GM21515 (cell line): ENCODE results near the gene PRR19.

Experiments used
- ATAC-seq: cut with Tn5 transposase; IDR thresholded peaks from one replicate; pipeline ENCODE4 v1.9.1; 2021; ENCODE audit not compliant: unreplicated experiment

Gene PRR19

DNA sequence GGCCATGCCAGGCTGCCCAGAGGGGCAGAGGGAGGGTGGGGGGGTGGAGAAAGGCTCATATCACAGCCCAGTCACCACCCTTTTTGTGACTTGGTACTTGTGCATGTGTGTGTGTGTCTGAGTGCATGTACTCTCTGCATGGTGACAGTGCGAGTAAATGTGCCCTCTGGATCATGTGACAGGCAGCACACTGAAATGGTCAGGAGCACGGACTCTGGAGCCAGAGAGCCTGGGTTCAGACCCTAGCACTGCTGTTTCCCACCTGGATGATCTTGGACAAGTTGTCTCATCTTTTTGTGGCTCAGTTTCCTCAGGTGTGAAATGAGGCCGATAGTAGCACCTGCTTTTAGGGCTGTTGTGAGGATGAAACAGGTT is 30.9 kb upstream of the PRR19 start:
- ATAC-seq: no peak

DNA sequence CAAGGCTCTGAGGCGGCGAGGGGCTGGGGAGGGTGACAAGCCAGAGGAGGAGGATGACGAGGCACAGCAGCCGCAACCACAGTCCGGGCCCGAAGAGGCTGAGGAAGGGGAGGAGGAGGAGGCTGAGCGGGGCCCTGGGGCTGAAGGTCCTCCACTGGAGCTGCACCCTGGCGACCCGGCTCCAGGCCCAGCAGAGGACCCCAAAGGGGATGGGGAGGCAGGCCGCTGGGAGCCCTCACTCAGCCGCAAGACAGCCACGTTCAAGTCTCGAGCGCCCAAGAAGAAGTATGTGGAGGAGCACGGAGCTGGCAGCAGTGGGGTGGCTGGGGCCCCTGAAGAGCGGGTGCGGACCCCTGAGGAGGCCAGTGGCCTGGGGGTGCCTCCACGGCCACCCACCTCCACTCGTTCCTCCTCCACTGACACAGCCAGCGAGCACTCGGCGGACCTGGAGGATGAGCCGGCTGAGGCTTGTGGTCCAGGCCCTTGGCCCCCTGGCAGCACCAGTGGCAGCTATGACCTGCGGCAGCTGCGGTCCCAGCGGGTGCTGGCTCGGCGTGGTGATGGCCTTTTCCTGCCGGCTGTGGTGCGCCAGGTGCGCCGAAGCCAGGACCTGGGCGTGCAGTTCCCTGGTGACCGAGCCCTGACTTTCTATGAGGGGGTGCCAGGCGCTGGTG is 29.9 kb upstream of the PRR19 start:
- no peak for ATAC-seq

DNA sequence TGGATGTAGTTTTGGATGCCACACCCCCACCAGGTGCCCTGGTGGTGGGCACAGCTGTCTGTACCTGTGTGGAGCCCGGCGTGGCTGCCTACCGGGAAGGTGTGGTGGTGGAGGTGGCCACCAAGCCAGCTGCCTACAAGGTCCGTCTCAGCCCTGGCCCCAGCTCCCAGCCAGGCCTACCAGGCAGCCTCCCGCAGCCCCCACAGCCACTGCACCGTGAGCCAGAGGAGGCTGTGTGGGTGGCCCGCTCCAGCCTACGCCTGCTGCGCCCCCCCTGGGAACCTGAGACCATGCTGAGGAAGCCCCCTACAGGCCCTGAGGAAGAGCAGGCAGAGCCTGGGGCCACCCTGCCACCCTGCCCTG is 29.4 kb upstream of the PRR19 start:
- ATAC-seq: no peak

DNA sequence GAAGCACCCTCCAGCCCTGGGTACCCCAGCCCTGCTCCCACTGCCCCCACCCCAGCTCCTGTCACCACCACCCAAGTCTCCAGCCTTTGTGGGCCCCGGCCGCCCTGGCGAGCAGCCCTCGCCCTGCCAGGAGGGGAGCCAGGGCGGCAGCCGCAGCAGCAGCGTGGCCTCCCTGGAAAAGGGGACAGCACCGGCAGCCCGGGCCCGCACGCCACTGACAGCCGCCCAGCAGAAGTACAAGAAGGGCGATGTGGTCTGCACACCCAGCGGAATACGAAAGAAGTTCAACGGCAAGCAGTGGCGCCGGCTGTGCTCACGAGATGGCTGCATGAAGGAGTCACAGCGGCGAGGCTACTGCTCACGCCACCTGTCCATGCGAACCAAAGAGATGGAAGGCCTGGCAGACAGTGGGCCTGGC is 28.9 kb upstream of the PRR19 start:
- no peak for ATAC-seq

DNA sequence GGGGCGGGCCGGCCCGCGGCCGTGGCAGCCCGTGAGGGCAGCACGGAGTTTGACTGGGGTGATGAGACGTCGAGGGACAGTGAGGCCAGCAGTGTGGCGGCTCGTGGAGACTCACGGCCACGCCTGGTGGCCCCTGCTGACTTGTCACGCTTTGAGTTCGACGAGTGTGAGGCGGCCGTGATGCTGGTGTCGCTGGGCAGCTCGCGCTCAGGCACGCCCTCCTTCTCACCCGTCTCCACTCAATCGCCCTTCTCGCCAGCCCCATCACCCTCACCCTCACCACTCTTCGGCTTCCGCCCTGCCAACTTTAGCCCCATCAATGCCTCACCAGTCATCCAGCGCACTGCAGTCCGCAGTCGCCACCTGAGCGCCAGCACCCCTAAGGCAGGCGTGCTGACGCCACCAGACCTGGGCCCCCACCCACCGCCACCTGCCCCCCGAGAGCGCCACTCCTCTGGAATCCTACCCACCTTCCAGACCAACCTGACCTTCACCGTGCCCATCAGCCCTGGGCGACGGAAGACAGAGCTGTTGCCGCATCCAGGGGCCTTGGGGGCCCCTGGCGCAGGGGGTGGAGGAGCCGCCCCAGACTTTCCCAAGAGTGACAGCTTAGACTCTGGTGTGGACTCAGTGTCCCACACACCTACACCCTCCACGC is 28.4 kb upstream of the PRR19 start:
- no peak for ATAC-seq

DNA sequence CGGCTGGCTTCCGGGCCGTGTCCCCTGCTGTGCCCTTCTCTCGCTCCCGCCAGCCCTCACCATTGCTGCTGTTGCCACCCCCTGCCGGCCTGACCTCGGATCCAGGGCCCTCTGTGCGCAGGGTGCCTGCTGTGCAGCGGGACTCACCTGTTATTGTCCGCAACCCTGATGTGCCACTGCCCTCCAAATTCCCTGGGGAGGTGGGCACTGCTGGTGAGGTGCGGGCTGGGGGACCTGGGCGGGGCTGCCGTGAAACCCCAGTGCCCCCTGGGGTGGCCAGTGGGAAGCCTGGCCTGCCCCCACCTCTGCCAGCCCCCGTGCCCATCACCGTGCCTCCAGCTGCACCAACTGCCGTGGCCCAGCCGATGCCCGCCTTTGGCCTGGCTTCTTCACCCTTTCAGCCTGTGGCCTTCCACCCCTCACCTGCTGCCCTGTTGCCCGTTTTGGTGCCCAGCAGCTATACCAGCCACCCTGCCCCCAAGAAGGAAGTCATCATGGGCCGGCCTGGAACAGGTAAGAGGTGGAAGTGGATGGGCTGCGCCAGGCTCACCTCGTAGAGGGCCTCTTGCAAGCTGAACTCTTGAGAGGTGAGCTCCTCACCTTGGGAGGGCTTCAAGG is 27.8 kb upstream of the PRR19 start:
- no peak for ATAC-seq

DNA sequence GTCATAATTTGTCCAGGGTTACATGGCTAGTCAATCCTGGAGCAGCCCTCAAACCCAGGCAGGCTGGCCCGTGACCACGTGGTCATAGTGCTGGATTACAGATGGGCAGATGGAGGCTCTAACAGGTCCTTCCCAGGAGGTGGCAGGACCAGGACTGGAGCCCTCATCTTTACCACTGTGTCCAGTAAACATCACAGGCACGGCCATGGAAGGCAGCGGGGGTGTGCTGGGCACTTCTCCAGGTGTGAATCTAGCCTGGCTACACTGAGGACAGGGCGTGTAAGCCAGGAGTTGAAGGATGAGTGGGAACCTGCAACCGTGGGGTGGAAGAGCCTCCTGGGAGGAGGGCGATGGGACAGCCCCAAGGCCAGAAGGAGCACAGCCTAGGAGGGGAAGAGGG is 26.8 kb upstream of the PRR19 start:
- no peak for ATAC-seq

DNA sequence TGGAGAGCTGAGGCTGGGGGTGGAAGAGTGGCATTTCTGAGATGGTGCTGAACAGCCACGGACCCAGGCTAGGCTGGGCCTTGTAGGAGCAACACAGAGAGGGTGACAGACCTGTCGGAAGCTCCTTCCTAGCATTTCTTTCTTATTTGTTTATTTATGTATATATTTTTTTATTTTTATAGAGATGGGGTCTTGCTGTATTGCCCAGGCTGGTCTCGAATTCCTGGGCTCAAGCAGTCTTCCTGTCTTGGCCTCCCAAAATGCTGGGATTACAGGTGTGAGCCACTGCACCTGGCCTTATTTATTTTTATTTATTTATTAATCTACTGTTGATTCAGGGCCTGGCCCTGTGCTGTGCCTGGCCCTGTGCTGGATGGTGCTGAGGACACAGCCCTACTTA is 26.4 kb upstream of the PRR19 start:
- ATAC-seq: no peak

DNA sequence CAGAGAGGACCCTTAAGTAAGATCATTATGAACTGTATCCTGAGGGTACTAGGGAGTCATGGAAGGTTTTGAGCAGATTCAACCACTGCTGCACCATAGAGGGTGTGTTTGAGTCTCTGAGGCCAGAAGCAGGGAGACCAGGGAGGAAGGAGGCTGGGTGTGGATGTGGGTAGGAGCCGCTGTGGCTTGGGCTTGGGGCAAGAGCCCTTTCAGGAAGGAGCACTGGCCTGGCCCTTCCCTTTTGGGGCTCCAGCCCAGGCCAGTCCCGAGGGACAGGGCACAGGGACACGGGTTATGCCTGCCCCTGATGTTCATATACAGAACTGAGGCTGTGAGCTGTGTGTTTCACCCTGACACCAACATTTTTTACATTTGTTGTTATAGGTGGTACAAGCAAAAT is 25.6 kb upstream of the PRR19 start:
- ATAC-seq: no peak

DNA sequence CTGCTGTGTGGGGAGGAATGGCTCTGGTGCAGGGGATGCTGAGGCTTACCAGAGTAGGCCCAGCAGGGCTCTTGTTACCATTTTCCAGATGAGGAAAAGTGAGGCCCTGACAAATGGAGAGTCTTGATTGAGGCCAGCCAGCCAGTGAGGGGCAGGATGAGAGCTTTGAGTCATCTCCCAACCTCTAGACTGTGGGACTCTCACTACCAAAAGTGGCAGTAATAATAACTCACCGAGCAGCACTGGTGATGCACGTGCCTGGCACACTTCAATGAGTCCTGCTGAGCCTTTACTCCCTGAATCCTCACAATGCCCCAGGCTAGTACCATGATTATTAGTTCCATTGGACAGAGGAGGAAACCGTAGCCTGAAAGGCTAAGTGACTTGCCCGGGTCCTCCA is 25.1 kb upstream of the PRR19 start:
- ATAC-seq: no peak

DNA sequence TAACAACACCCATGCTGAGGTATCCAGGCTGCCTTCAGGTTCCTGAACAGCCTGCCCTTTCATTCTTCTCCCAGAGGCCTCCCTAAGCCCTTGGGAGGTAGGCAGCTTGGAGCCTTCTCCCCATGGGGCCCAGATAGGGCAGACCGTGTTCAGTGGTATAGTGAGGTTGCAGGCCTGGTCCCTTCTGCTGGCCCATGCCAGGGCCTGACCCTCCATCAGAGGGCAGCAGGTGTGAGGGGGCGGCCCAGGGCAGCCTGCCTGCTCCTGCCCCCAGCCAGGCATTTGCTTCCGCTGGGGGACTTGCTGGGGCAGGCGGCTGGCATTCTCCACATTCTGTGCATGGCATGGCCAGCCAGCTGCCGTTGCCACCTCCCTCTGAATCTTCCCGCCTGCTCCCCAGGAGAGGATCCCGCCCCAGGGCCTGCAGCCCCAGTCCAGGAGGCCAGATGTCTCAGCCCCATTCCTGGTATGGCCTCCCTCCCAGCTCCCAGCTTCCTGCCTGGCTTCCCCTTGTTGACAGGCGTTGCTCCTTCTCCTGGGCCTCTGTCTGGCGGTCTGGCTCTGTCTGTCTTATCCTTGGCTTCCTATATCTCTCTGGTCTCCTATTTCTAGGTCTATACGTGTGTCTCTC is 24.0 kb upstream of the PRR19 start:
- no peak for ATAC-seq

DNA sequence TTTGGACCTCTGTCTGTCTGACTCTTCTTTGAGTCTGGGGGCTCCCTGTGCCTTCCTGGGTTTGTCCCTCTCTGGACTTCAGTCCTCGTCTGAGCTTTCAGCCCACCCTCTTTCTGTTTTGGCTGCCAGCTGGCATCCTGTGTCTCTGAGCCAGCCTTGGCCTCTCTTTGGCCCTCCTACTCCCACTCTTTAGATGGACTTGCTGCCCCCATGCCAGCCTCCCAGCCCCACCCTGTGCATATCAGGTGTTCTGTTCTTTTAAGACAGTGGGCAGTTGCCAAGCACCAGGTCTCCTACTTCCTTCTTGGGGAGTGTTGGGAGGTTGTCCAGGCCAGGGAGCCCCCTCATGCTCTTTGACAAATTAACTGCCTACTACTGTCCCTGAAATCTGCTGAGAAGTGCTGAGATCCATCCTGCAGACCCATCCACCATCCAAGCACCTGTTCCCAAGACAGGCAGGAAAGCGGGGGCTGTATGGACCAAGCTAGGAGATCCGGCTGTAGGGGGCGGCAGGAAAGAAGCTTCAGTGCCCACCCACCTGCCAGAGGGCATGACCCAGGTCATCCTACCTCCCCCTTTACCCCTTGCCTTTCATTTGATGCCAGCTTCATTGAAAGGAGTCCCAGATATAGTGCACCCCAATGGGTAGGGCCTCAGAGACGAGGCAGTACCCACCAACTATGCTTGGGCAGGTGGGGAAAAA is 23.3 kb upstream of the PRR19 start:
- no peak for ATAC-seq

DNA sequence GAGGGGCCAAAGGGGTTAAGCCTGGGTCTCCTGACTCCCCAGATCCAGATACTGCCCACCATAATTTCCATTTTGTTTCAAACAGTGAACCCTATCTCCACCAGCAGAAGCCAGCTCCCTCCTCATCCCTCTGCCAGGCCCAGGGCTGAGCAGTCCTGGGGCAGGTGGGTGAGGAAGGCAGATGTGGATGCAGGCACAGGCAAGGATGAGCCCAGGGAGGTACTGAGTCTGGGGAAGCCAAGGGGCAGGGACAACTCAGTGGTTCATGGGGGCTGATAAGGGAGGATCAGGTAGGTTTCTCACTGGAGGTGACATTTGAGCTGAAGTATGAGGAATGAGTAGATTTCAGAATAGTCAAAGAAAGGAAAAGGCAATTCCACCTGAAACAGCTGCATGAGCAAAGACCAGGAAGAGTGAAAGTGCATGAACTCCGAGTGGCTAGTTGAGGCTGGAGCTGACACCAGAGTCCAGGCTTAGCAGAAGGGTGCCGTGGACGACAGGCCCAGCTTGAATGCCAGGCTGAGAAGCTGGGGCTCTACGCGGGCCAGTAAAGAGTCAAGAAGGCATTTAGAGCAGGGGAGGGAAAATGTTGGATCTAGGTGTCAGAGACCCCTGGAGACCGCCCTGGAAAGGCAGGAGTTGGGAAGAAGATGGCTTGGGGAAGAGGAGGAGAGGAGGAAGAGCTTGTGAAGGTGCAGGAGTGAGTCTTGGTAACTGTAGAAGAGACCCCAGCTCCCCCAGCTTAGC is 22.6 kb upstream of the PRR19 start:
- no peak for ATAC-seq

DNA sequence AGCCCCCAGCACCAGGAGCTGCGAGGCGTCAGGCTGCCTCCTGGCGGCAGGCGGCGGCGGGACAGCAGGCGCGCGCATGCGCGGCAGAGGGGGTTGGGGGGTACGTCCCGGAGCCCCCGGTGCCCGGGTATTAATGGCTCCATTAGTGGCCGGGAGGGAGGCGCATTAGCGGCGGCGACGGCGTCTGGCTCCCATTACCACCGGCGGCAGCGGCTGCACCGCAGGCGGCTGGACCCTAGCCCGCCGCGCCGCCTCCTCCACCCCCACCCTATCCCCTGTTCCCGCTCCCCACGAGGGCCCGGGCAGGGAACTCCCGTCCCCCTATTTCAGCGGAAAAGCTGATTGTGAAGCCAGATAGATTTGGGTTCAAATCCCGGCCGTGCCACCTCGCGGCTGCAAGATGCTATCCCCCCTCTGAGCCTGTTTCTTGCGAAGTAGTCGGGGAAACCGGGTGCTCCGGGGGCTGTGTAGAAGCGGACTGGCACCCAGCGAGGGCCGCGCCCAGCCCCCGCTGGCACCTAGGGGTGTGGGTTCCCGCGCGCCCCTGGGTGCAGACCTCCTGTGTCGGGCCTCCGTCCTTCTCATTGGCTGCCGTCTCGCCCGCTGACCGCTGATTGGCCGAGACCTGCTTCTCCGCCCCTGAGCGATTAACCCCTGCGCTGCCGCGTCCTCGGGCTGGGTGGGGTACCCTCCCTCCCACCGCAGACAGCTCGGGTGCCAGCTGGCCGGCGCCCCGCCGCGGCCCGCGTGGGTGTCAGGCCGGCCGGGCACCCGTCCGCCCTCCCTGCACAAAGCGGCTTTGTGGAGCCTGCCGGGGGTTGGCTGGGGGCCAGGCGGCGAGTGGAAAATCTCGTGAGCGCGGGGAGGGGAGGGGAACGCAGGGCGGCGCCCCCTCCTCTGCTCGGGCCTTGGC is 21.8 kb upstream of the PRR19 start:
- no peak for ATAC-seq

DNA sequence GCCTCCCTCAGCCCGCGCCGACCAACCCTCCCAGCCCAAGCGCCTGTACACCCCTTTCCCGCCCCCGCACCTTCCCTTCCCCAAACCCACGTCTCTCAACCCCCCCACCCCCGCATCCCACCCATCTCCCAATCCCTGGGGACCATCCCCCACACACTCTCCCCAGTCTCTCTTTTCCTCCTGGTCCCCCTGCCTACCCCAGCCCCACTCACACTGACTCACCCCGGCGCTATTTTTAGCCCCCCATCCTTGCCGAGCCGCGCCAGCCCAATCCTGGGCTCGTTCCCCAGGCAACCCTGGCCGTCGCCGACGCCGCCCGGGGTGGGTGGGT is 21.2 kb upstream of the PRR19 start:
- no peak for ATAC-seq

DNA sequence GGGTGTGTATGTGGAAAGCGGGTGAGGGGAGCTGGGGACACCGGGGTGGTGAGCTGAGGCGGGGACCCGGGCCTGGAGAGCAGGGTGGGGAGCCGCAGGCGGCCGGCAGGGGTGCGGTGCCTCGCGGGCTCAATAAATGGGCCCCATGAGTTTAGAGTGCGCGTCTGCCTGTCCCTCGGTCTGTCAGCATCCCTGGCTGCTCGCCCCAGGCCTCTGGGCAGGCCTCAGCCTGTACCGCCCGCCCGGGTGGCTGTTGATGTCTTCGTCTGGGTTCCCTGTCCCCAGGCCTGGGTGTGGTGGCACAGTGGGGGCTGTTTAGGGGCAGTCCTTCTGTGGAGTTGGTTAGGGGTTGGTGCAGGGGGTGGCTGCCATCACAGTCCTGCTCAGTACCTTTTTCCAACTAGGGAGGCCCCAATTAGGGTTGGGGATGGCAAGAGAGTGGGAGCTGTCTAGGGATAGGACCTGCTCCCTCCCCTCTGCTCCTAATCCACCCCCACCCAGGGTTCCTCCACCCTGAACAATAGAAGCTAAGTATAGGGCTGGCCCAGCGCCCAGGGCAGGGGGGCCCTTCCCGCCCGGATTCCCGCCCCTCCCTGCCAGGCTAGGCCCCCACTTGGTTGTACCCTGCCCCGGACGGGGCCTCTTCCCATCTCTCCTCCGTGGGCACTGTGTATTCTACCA is 20.6 kb upstream of the PRR19 start:
- ATAC-seq: no peak

DNA sequence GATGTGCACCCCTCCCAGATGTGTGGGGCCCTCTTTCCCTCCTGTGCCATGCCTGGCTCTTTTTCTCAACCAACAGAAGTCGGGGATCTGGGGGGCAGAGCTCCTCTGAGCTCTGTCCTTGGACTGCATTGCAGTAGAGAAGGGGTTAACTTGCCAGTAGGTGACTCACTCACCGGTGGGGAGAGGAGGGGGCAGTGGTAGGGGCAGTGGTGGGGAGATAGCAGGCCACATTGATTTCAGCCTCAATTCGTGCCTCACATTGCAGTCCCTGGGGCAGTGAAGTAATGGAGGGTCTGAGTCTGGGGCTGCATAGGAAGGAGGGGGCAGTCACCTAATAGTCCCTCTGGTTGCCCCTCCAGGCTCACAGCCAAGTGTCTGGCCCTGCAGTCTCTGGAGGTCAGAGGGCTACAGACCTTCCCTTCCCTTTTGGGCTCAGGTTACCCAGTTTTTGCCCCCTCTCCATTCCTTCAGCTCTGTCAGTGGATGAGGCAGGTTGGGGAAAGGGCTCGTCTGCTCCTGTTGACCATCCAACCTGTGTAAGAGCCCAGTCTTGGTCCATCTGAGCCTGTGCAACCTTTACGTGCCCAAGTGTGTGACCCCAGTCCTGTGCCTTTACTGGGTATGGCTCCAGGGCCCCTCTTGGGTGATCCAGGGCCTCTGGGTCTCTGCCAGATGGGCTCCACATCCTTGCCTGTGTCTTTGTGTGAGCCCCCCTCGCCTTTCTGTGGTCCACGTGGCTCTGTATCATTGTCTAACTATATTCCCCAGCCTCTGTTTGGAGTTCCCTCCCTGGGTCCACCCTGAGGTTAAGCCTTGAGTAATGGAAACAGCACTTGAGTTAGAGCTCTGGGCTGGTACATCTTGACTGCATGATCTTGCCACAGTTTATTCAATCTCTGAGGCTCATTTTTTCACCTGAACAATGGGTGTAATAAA is 19.8 kb upstream of the PRR19 start:
- ATAC-seq: no peak

DNA sequence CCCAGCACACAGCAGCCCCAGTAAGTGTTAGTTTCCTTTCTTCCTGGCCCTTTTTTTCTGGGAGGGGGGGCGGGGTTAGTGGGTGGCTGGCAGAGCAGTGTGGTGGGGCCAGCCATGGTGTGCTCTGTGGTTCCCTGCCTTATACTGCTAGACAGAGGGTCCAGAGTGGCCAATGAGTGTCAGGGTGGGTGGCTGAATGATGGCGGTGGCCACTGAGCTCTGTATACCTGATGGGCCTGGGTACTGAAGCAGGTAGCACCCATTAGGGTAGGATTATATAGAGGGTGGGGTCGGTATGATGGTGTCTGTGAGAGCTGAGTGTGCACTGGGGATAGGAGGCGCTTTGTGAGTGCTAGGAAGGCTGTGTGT is 19.1 kb upstream of the PRR19 start:
- no peak for ATAC-seq
